ENCODE measurements around the gene RBBP4.

DNA sequence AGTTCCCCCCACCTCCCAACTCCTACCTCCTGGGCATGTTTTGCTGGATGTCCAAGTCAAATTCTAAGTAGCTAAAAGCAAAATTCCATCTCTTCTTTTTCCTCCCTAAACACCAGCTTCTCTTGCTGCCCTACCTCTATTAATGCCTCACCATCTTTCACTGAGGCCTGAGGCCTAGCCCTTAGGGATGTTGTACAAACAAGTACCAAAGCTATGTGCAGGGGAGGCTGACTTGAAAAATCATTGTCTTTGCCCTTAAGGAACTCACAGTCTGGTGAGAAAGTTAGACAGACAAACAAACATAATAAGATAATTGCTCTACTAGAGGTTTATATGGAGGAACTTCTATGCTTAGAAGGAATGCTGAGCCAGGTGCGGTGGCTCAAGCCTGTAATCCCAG, 76.9 kb downstream of the RBBP4 start:
- no peak for TF ChIP-seq POLR2AphosphoS5 (IDR thresholded peaks at IDR 0.05; ENCODE audit: low read depth, low read length)
- no peak for TF ChIP-seq POLR2A (IDR thresholded peaks at IDR 0.05; ENCODE audit: low read depth, low read length)

Measured in GM12892 (cell line).